ENCODE measurements around the gene TANK. TPM values are rescaled to one million over a fixed set of nuclear protein-coding genes. Genes with fewer than 3 reads are reported as not detected.
A peak's percentile ranks its signal among the peaks of the same experiment; 100 is the strongest.
"Not testable (repeated sequence)": the region's sequence is repeated elsewhere in the genome, so short reads cannot be mapped to it uniquely, and the experiment has no call there.

TANK gene
- total RNA-seq, 4 donors from 2014 or later = 76.9 to 115 (median 98.1) TPM

DNA sequence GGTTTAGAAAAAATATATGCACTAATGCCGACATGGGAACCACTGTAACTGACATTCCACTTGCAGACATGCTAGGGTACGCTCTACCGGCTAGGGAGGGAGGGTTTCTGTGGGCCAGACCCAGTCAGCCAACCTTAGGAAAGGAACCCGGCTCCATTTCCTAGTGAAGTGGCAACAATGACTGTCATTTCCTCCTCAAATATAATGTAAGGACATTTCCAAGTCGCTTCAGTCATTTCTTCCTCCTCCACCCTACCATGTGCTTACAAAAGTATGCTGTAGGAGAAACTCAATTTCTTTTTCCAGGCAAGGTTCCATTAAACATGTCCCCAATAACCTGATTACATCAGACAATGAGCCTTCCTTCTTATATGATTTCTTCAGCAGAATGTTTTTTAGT is 83.7 kb downstream of the TANK start:
- H3K27me3 ChIP-seq = no peaks in the 10 kb centered on the region
- no peak for TF ChIP-seq CTCF (IDR thresholded peaks at IDR 0.05)
- no peak for TF ChIP-seq POLR2A (IDR thresholded peaks at IDR 0.05)
- peak in 1 of 2 donors; percentile 5 for DNase-seq
- H3K4me3 ChIP-seq (replicated peaks in 1 of 3) = peak overlapping the region in 1 of 3 donors; percentile 37
- intact Hi-C loops (cut with DNase I) = no loop called here
- peaks cover 18 to 24% of the 10 kb centered on the region in 2 donors for H3K4me1 ChIP-seq
- no peaks in the 10 kb centered on the region for H3K36me3 ChIP-seq
- H3K9me3 ChIP-seq = no peaks in the 10 kb centered on the region
- 63 to 68% methylated on average over 5 of the region's 5 CpGs for WGBS, 2 donors
- peak overlapping the region; percentile 68 to 87 (median 87) for H3K27ac ChIP-seq

GRCh38 chr2:161244387-161245260 is 84.4 kb downstream of the TANK start:
- peak in 1 of 2 donors; percentile 72 for TF ChIP-seq POLR2A (IDR thresholded peaks at IDR 0.05)
- peak in 2 of 6 experiments; percentile 5 to 18 for TF ChIP-seq CTCF (IDR thresholded peaks at IDR 0.05)
- H3K27ac ChIP-seq = peak overlapping the region; percentile 68 to 87 (median 87)
- intact Hi-C loops (cut with DNase I) = not testable (repeated sequence)

DNA sequence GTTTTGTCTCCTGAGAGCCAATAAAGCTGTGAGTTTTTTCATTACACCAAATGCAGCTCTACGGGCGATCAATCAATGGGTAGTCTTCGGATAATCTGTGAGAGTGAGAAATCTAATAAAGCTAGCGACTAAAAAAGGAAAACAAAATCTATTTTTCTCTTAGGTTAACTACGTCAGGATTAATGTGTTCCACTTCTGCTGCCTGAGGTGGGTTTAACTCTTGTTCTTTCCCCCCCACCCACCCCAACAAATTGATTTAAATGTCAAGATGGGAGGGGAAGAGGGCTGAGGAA is 85.0 kb downstream of the TANK start:
- WGBS, 2 donors = 62 to 65% methylated on average over 5 of the region's 5 CpGs
- Histone ChIP-seq H3K4me1 (peaks cover 18 to 24% of the 10 kb centered on the region in 2 donors), H3K27ac (peak overlapping the region; percentile 68 to 87 (median 87)), H3K36me3 (no peaks in the 10 kb centered on the region), H3K4me3 (replicated peaks in 1 of 3) (peak overlapping the region in 1 of 3 donors; percentile 37), H3K9me3 (no peaks in the 10 kb centered on the region), H3K27me3 (no peaks in the 10 kb centered on the region)
- TF ChIP-seq CTCF (IDR thresholded peaks at IDR 0.05) = no peak
- no peak for TF ChIP-seq POLR2A (IDR thresholded peaks at IDR 0.05)
- intact Hi-C loops (cut with DNase I) = no loop called here
- no peak for DNase-seq

More at GRCh38 chr2:161244387-161245260, 84.4 kb downstream of the TANK start:
- not testable (repeated sequence) for H3K9me3 ChIP-seq, H3K27me3 ChIP-seq, H3K36me3 ChIP-seq
- 40 to 48% methylated on average over 30 to 33 of the region's 53 CpGs for WGBS, 2 donors
- Histone ChIP-seq H3K4me3 (replicated peaks in 1 of 3) (peak overlapping the region in 2 of 3 donors; percentile 12 to 37), H3K4me1 (peaks cover 18 to 24% of the 10 kb centered on the region in 2 donors)
- peak; percentile 58 to 71 for DNase-seq

- intact Hi-C loops (cut with DNase I) = no loop called here
- no peak for DNase-seq
- H3K27ac ChIP-seq = peak overlapping the region; percentile 68 to 87 (median 87)
- WGBS, 2 donors = 83 to 91% methylated on average over 2 of the region's 2 CpGs
- no peaks in the 10 kb centered on the region for H3K27me3 ChIP-seq
- peak overlapping the region in 1 of 3 donors; percentile 37 for H3K4me3 ChIP-seq (replicated peaks in 1 of 3)
- no peaks in the 10 kb centered on the region for H3K9me3 ChIP-seq
- peaks cover 18 to 24% of the 10 kb centered on the region in 2 donors for H3K4me1 ChIP-seq
- no peaks in the 10 kb centered on the region for H3K36me3 ChIP-seq
- TF ChIP-seq CTCF (IDR thresholded peaks at IDR 0.05) (no peak), POLR2A (IDR thresholded peaks at IDR 0.05) (no peak)
Observed at GRCh38 chr2:161245671-161246070, 85.4 kb downstream of the TANK start.

GRCh38 chr2:161246281-161246680 is 86.1 kb downstream of the TANK start:
- no peak for TF ChIP-seq POLR2A (IDR thresholded peaks at IDR 0.05)
- no peak for TF ChIP-seq CTCF (IDR thresholded peaks at IDR 0.05)
- H3K4me3 ChIP-seq (replicated peaks in 1 of 3) = no peak overlapping the region
- H3K27ac ChIP-seq = peak overlapping the region in 1 of 3 donors; percentile 68
- no peaks in the 10 kb centered on the region for H3K27me3 ChIP-seq
- no peak for DNase-seq
- peaks cover 18 to 27% of the 10 kb centered on the region in 2 donors for H3K4me1 ChIP-seq
- no peaks in the 10 kb centered on the region for H3K9me3 ChIP-seq
- WGBS, 2 donors = 82 to 85% methylated on average over 5 of the region's 5 CpGs
- intact Hi-C loops (cut with DNase I) = no loop called here
- H3K36me3 ChIP-seq = no peaks in the 10 kb centered on the region
